ENCODE measurements around the gene TENT5A.

Gene TENT5A

DNA sequence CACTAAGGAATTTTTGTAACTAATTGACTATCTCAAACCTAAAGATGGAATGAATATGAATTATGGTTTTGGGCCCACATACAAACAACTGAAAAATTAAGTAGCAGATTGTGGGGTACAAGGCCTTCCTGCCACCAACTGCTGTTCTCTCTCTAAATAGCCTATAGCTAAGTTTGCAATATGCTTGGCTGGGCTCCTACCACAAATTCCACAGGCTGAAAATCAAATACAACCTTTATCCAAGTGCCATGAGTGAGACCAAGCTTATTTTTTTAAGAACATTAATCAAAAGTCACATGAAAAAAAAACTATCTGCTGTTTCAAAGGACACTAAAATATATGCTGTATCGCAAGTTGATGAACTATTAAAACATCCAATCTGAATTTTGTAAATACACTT, 52.1 kb downstream of the TENT5A start:
- DNase-seq: no peak

DNA sequence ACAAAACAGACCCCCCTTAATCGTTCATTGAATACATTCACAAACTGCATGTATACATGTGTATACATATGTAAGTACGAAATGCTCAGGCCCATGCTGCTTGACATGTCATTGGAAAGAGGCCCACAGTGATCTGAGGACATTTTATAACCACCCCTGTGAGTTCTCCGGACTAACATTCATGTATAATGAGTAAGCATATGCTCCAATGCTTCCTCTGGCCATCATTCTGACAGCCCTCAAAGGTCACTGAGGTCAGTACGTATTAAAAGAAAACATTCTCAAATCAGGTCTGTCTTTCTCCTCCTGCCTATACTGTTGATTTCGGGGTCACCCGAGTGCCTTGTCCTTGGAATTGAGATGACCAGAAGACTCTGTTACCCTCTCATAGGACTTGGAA, 54.9 kb downstream of the TENT5A start:
- DNase-seq: no peak

DNA sequence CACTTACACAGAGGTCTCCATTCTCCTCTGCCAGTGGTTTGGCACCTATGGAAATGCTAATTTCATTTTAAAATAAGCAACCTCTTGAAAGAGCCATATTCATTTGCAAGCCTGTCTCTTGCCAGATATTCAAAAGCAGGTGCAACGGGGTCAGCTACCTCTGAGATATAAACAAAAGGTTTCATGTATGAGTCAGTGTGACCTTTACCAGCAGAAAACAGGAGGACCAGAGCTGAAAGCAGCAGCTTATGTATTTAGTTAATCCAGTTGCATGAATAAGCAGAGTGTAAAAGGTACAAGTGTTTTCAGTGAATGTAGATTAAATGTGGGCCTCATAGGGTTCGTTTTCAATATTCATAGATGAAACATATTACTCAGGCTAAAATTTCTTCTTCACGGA, 56.0 kb downstream of the TENT5A start:
- no peak for DNase-seq
